Mucosa of descending colon (tissue), 3 donors: ENCODE measurements around the gene TTC33. TPM values are rescaled to one million over a fixed set of nuclear protein-coding genes. Genes with fewer than 3 reads are reported as not detected.
A peak's percentile ranks its signal among the peaks of the same experiment; 100 is the strongest.

Experiments
- ATAC-seq: fragments of 200-7000 bp; cut with Tn5 transposase; one replicate; pipeline ENCODE4 v1.9.1; 2020; ENCODE audit warnings: mild to moderate bottlenecking, moderate library complexity
- DNase-seq, 3 donors: peaks; one replicate each; pipeline ENCODE4 v3.0.0-alpha.2; 2020
- H3K36me3 ChIP-seq: fragments of 200-600 bp; one replicate; pipeline ENCODE4 v1.8.0; 2021; ENCODE audit warnings: low read depth, mild to moderate bottlenecking
- H3K4me1 ChIP-seq: fragments of 200-600 bp; one replicate; pipeline ENCODE4 v1.8.0; 2021; ENCODE audit warnings: low read depth, mild to moderate bottlenecking
- H3K4me3 ChIP-seq: fragments of 200-600 bp; one replicate; pipeline ENCODE4 v1.8.0; 2021; ENCODE audit warnings: mild to moderate bottlenecking
- H3K9me3 ChIP-seq: fragments of 200-600 bp; one replicate; pipeline ENCODE4 v1.8.0; 2021; ENCODE audit warnings: mild to moderate bottlenecking
- CTCF ChIP-seq: fragments of 200-600 bp; IDR thresholded peaks from one replicate; pipeline ENCODE4 v1.8.0; 2022; ENCODE audit warnings: antibody characterized with exemption, mild to moderate bottlenecking
- intact Hi-C, 2 donors: fragments of 100-400 bp; cut with DNase I in 1 of 2; cut with micrococcal nuclease in 1 of 2; formaldehyde crosslinking; loops; one replicate each; pipeline versions ENCODE4 v1.11.0 to v1.11.1; 2022; cut with DNase I, micrococcal nuclease
- total RNA-seq, 3 donors: library from RNA; stranded (reverse); fragmentation: NEBNext Ultra II Directional in 2 of 3; extraction: Animal tissue kit (Norgen Biotek cat#: 25700) in 2 of 3; gene quantifications; one replicate each; pipeline versions ENCODE4 v1.2.1 to v1.2.4, GENCODE V29; 2021 to 2023
- donor health status: DM: no; HTN: no; CAD: no; lungs with moderate emphysema.
- donor health status: DM: no; HTN: no; CAD: no.
- donor health status: DM: no; HTN: yes; CAD: no.

The TTC33 gene
- total RNA-seq, 3 donors from 2014 or later, result 15.1 to 22.6 (median 17.2) TPM

GRCh38 chr5:40499518-40500273 lies 256.1 kb downstream of the TTC33 start:
- Histone ChIP-seq H3K4me3 (no peak overlapping the region), H3K4me1 (no peaks in the 10 kb centered on the region), H3K36me3 (no peaks in the 10 kb centered on the region), H3K9me3 (no peaks in the 10 kb centered on the region)
- ATAC-seq (peak; percentile 71), DNase-seq (peak in 1 of 3 donors; percentile 47)
- intact Hi-C loops, result no loop called here
- TF ChIP-seq CTCF, result no peak

- H3K4me1 ChIP-seq, result no peaks in the 10 kb centered on the region
- H3K36me3 ChIP-seq, result no peaks in the 10 kb centered on the region
- ATAC-seq, result no peak
- H3K9me3 ChIP-seq, result no peaks in the 10 kb centered on the region
- no peak for DNase-seq
- H3K4me3 ChIP-seq, result no peak overlapping the region
- TF ChIP-seq CTCF, result no peak
- intact Hi-C loops, result no loop called here
These were observed 256.8 kb downstream of the TTC33 start for GRCh38 chr5:40499007-40499406.

GRCh38 chr5:40497573-40497972 lies 258.2 kb downstream of the TTC33 start:
- TF ChIP-seq CTCF, result no peak
- intact Hi-C loops, result no loop called here
- Histone ChIP-seq H3K4me1 (no peaks in the 10 kb centered on the region), H3K9me3 (no peaks in the 10 kb centered on the region), H3K4me3 (no peak overlapping the region), H3K36me3 (no peaks in the 10 kb centered on the region)
- ATAC-seq, result no peak
- DNase-seq, result no peak

GRCh38 chr5:40495237-40495635 lies 260.5 kb downstream of the TTC33 start:
- DNase-seq (no peak), ATAC-seq (peak; percentile 67)
- intact Hi-C loops, result no loop called here

GRCh38 chr5:40494631-40495236 lies 261.0 kb downstream of the TTC33 start:
- H3K4me1 ChIP-seq, result no peaks in the 10 kb centered on the region
- intact Hi-C loops, result no loop called here
- no peaks in the 10 kb centered on the region for H3K9me3 ChIP-seq
- no peak for TF ChIP-seq CTCF
- ATAC-seq (no peak), DNase-seq (no peak)
- no peaks in the 10 kb centered on the region for H3K36me3 ChIP-seq
- no peak overlapping the region for H3K4me3 ChIP-seq

More at GRCh38 chr5:40495237-40495635, 260.5 kb downstream of the TTC33 start:
- no peak for TF ChIP-seq CTCF
- H3K9me3 ChIP-seq, result no peaks in the 10 kb centered on the region
- no peak overlapping the region for H3K4me3 ChIP-seq
- no peaks in the 10 kb centered on the region for H3K36me3 ChIP-seq
- H3K4me1 ChIP-seq, result no peaks in the 10 kb centered on the region
